ENCODE data around the gene SYS1. TPM values are rescaled to one million over a fixed set of nuclear protein-coding genes. Genes with fewer than 3 reads are reported as not detected.
A peak's percentile ranks its signal among the peaks of the same experiment; 100 is the strongest.

The SYS1 gene
- total RNA-seq, 2 experiments from 2014 or later = 23.9 to 25.6 TPM

GRCh38 chr20:45405571-45406259 is 42.8 kb downstream of the SYS1 start:
- POLR2A ChIA-PET = no interaction called here
- peaks cover 12% of the 10 kb centered on the region for H3K9me3 Mint-ChIP-seq
- H3K27me3 Mint-ChIP-seq = peaks cover 12% of the 10 kb centered on the region
- peaks cover 14% of the 10 kb centered on the region for H3K4me1 Mint-ChIP-seq
- CTCF ChIA-PET = interaction anchor here (1.6 kb wide), 1 partner anchor 32 kb away, joined by 4 read pairs; no protein-coding TSS in a partner anchor
- H3K4me3 Mint-ChIP-seq = peak overlapping the region; percentile 73
- no peak for DNase-seq
- H3K36me3 Mint-ChIP-seq (ENCODE audit: low read depth) = peaks cover 9% of the 10 kb centered on the region
- no peak overlapping the region for H3K27ac Mint-ChIP-seq

GRCh38 chr20:45406260-45407066 is 43.5 kb downstream of the SYS1 start:
- peaks cover 6% of the 10 kb centered on the region for H3K36me3 Mint-ChIP-seq (ENCODE audit: low read depth)
- peak; percentile 36 for DNase-seq
- ChIA-PET POLR2A (interaction anchor here (0.6 to 0.8 kb wide), 2 partner anchors 9 to 13 kb away, joined by 3 read pairs; partner anchors contain the start of gene PIGT), CTCF (interaction anchor here (1.0 to 2.3 kb wide), 5 partner anchors 12 to 113 kb away, joined by 3 to 7 read pairs (median 4); no protein-coding TSS in a partner anchor)
- peak overlapping the region; percentile 73 for H3K4me3 Mint-ChIP-seq
- peaks cover 9% of the 10 kb centered on the region for H3K9me3 Mint-ChIP-seq
- H3K4me1 Mint-ChIP-seq = peaks cover 14% of the 10 kb centered on the region
- H3K27me3 Mint-ChIP-seq = peaks cover 12% of the 10 kb centered on the region
- peak overlapping the region; percentile 83 for H3K27ac Mint-ChIP-seq

GRCh38 chr20:45407067-45407745 is 44.2 kb downstream of the SYS1 start:
- Mint-ChIP-seq H3K4me1 (peaks cover 14% of the 10 kb centered on the region), H3K9me3 (peaks cover 2% of the 10 kb centered on the region), H3K27me3 (peaks cover 12% of the 10 kb centered on the region), H3K36me3 (ENCODE audit: low read depth) (no peaks in the 10 kb centered on the region), H3K27ac (peak overlapping the region; percentile 83), H3K4me3 (peak overlapping the region; percentile 72)
- ChIA-PET CTCF (interaction anchor here (1.0 to 2.3 kb wide), 6 partner anchors 11 to 114 kb away, joined by 3 to 7 read pairs (median 4); no protein-coding TSS in a partner anchor), POLR2A (interaction anchor here (0.6 to 0.8 kb wide), 2 partner anchors 9 to 13 kb away, joined by 3 read pairs; partner anchors contain the start of gene PIGT)
- no peak for DNase-seq

GRCh38 chr20:45407783-45408645 is 45.1 kb downstream of the SYS1 start, which contains the start of gene DBNDD2:
Gene DBNDD2 (plus strand): TSS chr20:45408289. CDS start chr20:45408468, 179 bp downstream.
- POLR2A ChIA-PET = no interaction called here
- Mint-ChIP-seq H3K27ac (peak within 1 kb of the TSS; percentile 83), H3K27me3 (peaks cover 12% of the 10 kb centered on the region), H3K36me3 (ENCODE audit: low read depth) (no peaks in the 10 kb centered on the region), H3K9me3 (no peaks in the 10 kb centered on the region), H3K4me1 (peaks cover 14% of the 10 kb centered on the region), H3K4me3 (peak within 1 kb of the TSS; percentile 72)
- no peak for DNase-seq
- CTCF ChIA-PET = interaction anchor here (1.1 to 2.3 kb wide), 5 partner anchors 10 to 115 kb away, joined by 3 to 7 read pairs (median 5); no protein-coding TSS in a partner anchor

GRCh38 chr20:45408646-45409213 is 45.8 kb downstream of the SYS1 start:
- Mint-ChIP-seq H3K27ac (peak overlapping the region; percentile 19), H3K27me3 (peaks cover 10% of the 10 kb centered on the region), H3K9me3 (no peaks in the 10 kb centered on the region), H3K4me1 (peaks cover 14% of the 10 kb centered on the region), H3K36me3 (ENCODE audit: low read depth) (no peaks in the 10 kb centered on the region), H3K4me3 (no peak overlapping the region)
- CTCF ChIA-PET = interaction anchor here (2.1 to 2.3 kb wide), 2 partner anchors 28 to 45 kb away, joined by 5 to 7 read pairs; no protein-coding TSS in a partner anchor
- DNase-seq = no peak
- POLR2A ChIA-PET = no interaction called here

GRCh38 chr20:45409521-45410272 is 46.7 kb downstream of the SYS1 start:
- no peak for DNase-seq
- Mint-ChIP-seq H3K27me3 (peaks cover 8% of the 10 kb centered on the region), H3K9me3 (no peaks in the 10 kb centered on the region), H3K4me1 (peaks cover 14% of the 10 kb centered on the region), H3K27ac (no peak overlapping the region), H3K4me3 (no peak overlapping the region), H3K36me3 (ENCODE audit: low read depth) (no peaks in the 10 kb centered on the region)
- POLR2A ChIA-PET = no interaction called here
- CTCF ChIA-PET = interaction anchor here (0.5 to 2.2 kb wide), 4 partner anchors 16 to 36 kb away, joined by 3 to 13 read pairs (median 4); no protein-coding TSS in a partner anchor

GRCh38 chr20:45410887-45411286 is 47.9 kb downstream of the SYS1 start:
- Mint-ChIP-seq H3K9me3 (no peaks in the 10 kb centered on the region), H3K27ac (no peak overlapping the region), H3K4me1 (peaks cover 18% of the 10 kb centered on the region), H3K27me3 (peaks cover 2% of the 10 kb centered on the region), H3K4me3 (no peak overlapping the region), H3K36me3 (ENCODE audit: low read depth) (no peaks in the 10 kb centered on the region)
- no peak for DNase-seq
- POLR2A ChIA-PET = no interaction called here
- CTCF ChIA-PET = interaction anchor here (1.3 to 2.2 kb wide), 3 partner anchors 9 to 118 kb away, joined by 3 to 13 read pairs (median 3); no protein-coding TSS in a partner anchor

GRCh38 chr20:45412653-45413052 is 49.7 kb downstream of the SYS1 start:
- no peak overlapping the region for H3K4me3 Mint-ChIP-seq
- H3K9me3 Mint-ChIP-seq = no peaks in the 10 kb centered on the region
- no peak for DNase-seq
- H3K36me3 Mint-ChIP-seq (ENCODE audit: low read depth) = no peaks in the 10 kb centered on the region
- no peak overlapping the region for H3K27ac Mint-ChIP-seq
- ChIA-PET POLR2A (no interaction called here), CTCF (interaction anchor here (0.6 to 1.7 kb wide), 9 partner anchors 10 to 802 kb away, joined by 3 to 12 read pairs (median 3); partner anchors contain the start of gene SYS1)
- no peaks in the 10 kb centered on the region for H3K27me3 Mint-ChIP-seq
- H3K4me1 Mint-ChIP-seq = peaks cover 23% of the 10 kb centered on the region

GRCh38 chr20:45413479-45413878 is 50.5 kb downstream of the SYS1 start:
- Mint-ChIP-seq H3K9me3 (no peaks in the 10 kb centered on the region), H3K36me3 (ENCODE audit: low read depth) (peaks cover 3% of the 10 kb centered on the region), H3K27me3 (no peaks in the 10 kb centered on the region), H3K4me1 (peaks cover 30% of the 10 kb centered on the region), H3K4me3 (no peak overlapping the region), H3K27ac (no peak overlapping the region)
- ChIA-PET POLR2A (no interaction called here), CTCF (interaction anchor here (1.1 to 1.7 kb wide), 6 partner anchors 11 to 60 kb away, joined by 3 to 12 read pairs (median 4); partner anchors contain the start of gene SYS1)
- no peak for DNase-seq

- H3K27ac Mint-ChIP-seq = peak within 1 kb of the TSS; percentile 94
- no peaks in the 10 kb centered on the region for H3K9me3 Mint-ChIP-seq
- peaks cover 22% of the 10 kb centered on the region for H3K36me3 Mint-ChIP-seq (ENCODE audit: low read depth)
- ChIA-PET POLR2A (interaction anchor here (1.1 kb wide), 1 partner anchor 9 kb away, joined by 3 read pairs; no protein-coding TSS in a partner anchor), CTCF (interaction anchor here (1.0 to 1.7 kb wide), 3 partner anchors 21 to 53 kb away, joined by 4 to 10 read pairs (median 8); partner anchors contain the start of gene SYS1)
- peak; percentile 91 for DNase-seq
- H3K4me3 Mint-ChIP-seq = peak within 1 kb of the TSS; percentile 93
- H3K4me1 Mint-ChIP-seq = peaks cover 36% of the 10 kb centered on the region
- no peaks in the 10 kb centered on the region for H3K27me3 Mint-ChIP-seq
Measured at GRCh38 chr20:45415822-45416637, 53.1 kb downstream of the SYS1 start, which contains the start of gene PIGT. Gene PIGT (plus strand): TSS chr20:45416141. CDS start chr20:45416157, 16 bp downstream.
